Loucy (cell line): ENCODE data around the gene ARHGAP26.

Source experiments
- H2AFZ ChIP-seq: fragments of 200-600 bp; sonication (generic); 2 replicates; pipeline ENCODE4 v1.6.0; 2016; ENCODE audit warnings: antibody characterized with exemption, mild to moderate bottlenecking, low read length, moderate library complexity
- H3F3A ChIP-seq: fragments of 200-600 bp; 2 replicates; pipeline ENCODE4 v1.6.0; 2016; ENCODE audit warnings: antibody characterized with exemption, low read depth, mild to moderate bottlenecking
- H3K27me3 ChIP-seq: fragments of 200-600 bp; sonication (generic); 2 replicates; pipeline ENCODE4 v1.6.1; 2014; ENCODE audit warnings: low read length, mild to moderate bottlenecking; ENCODE audit not compliant: insufficient read depth, poor library complexity, severe bottlenecking
- H3K36me3 ChIP-seq: fragments of 200-600 bp; sonication (generic); 2 replicates; pipeline ENCODE4 v1.6.1; 2016; ENCODE audit warnings: low read length; ENCODE audit not compliant: insufficient read depth
- H3K4me1 ChIP-seq: fragments of 200-600 bp; sonication (generic); 2 replicates; pipeline ENCODE4 v1.5.1; 2014; ENCODE audit warnings: low read length, mild to moderate bottlenecking; ENCODE audit not compliant: insufficient read depth, poor library complexity, severe bottlenecking
- H3K4me2 ChIP-seq: fragments of 200-600 bp; sonication (generic); 2 replicates; pipeline ENCODE4 v1.6.0; 2014; ENCODE audit warnings: antibody characterized with exemption, low read length, low read depth, mild to moderate bottlenecking; ENCODE audit not compliant: poor library complexity, severe bottlenecking
- H3K4me3 ChIP-seq: fragments of 200-600 bp; sonication (generic); 2 replicates; pipeline ENCODE4 v1.5.1; 2014; ENCODE audit warnings: low read length, mild to moderate bottlenecking, mixed read lengths; ENCODE audit not compliant: poor library complexity, severe bottlenecking
- H3K79me2 ChIP-seq: fragments of 200-600 bp; sonication (generic); 2 replicates; pipeline ENCODE4 v1.6.1; 2014; ENCODE audit warnings: low read length; ENCODE audit not compliant: insufficient read depth
- H3K9ac ChIP-seq: fragments of 200-600 bp; sonication (generic); 2 replicates; pipeline ENCODE4 v1.6.0; 2014; ENCODE audit warnings: mild to moderate bottlenecking, low read depth, low read length, moderate library complexity; ENCODE audit not compliant: poor library complexity, severe bottlenecking
- H3K9me2 ChIP-seq: fragments of 200-600 bp; sonication (generic); replicated peaks from 2 replicates; pipeline ENCODE4 v1.6.1; 2016; ENCODE audit warnings: low read depth, low read length, mixed read lengths
- H3K9me3 ChIP-seq: fragments of 200-600 bp; sonication (generic); 2 replicates; pipeline ENCODE4 v1.6.1; 2014; ENCODE audit warnings: mild to moderate bottlenecking, antibody characterized with exemption, low read length, low read depth; ENCODE audit not compliant: insufficient read depth
- H4K20me1 ChIP-seq: fragments of 200-600 bp; sonication (generic); 2 replicates; pipeline ENCODE4 v1.6.0; 2014; ENCODE audit warnings: antibody characterized with exemption, low read length, mild to moderate bottlenecking; ENCODE audit not compliant: insufficient read depth, poor library complexity, severe bottlenecking
- EZH2phosphoT487 ChIP-seq: fragments of 200-600 bp; IDR thresholded peaks from 2 replicates; pipeline ENCODE4 v1.6.1; 2018; ENCODE audit warnings: antibody characterized with exemption, mild to moderate bottlenecking, moderate library complexity, borderline replicate concordance
- TF ChIP-seq, protein P1 (sequence below): fragments of 200-600 bp; sonication (generic); conservative IDR thresholded peaks from 2 replicates; pipeline ENCODE4 v1.5.1; 2014; ENCODE audit warnings: mild to moderate bottlenecking, antibody characterized with exemption, low read length

The ARHGAP26 gene

DNA sequence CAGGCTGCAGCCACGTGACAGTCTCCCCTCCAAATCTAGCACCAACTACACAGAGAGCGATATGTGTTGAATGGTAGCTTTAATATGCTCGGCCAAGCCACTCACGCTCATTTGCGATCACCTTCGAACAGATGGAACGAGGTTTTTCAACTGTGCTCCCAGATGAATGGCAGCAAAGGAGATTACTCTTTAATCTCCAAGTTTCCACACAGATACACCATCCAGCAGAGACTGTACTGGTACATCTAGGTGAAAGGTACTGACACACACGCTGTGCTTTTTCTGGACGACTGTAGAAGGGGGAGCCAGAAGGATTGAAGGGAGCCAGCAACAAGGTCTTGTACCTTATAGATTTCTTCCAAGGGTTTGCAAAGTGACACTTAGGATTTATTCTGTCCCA lies 369.4 kb downstream of the ARHGAP26 start:
- no peaks in the 10 kb centered on the region for H4K20me1 ChIP-seq
- no peaks in the 10 kb centered on the region for H3K27me3 ChIP-seq
- H3F3A ChIP-seq: no peaks in the 10 kb centered on the region
- H3K4me2 ChIP-seq: no peak overlapping the region
- no peaks in the 10 kb centered on the region for H3K9me3 ChIP-seq
- H2AFZ ChIP-seq: no peak overlapping the region
- H3K36me3 ChIP-seq: peaks cover 18% of the 10 kb centered on the region; the same call in 1 of the 2 replicates
- no peaks in the 10 kb centered on the region for H3K4me1 ChIP-seq
- no peak for TF ChIP-seq EZH2phosphoT487
- no peak overlapping the region for H3K4me3 ChIP-seq
- no peak overlapping the region for H3K9ac ChIP-seq
- H3K9me2 ChIP-seq: no peaks in the 10 kb centered on the region
- H3K79me2 ChIP-seq: no peaks in the 10 kb centered on the region

DNA sequence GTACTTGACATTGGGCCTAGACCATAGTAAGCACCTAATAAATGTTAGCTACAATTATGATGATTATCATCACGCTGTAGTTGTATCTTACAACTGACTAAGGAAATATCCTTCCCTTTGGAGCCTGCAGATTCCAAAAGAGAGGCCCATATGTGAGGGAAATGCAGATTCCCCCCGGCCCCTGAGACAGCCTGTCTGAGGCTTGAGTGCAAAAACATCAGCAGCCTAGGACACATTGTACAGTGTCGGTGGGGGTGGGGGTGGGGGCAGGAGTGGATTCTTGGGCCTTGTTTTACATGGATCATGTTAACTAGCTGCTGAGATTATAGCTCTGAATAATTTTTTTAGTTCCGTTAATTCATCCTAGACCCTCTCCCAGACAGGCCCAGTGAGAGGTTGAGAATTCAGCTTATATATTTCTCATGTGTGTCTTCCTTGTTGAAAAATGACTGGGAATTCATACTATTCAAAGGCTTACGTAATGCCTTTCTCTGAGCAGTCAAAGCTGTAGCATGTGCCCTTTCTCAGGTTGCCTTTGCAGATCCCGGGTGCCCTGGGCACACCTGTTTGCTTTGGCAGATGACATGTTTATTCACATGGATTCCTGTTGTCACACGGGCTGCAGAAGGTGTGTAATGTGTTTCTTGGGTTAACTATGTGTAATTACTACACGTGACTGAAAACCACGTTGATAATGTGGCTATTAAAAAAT lies 370.5 kb downstream of the ARHGAP26 start:
- Histone ChIP-seq H2AFZ (no peak overlapping the region), H3K9me3 (no peaks in the 10 kb centered on the region), H3F3A (no peaks in the 10 kb centered on the region), H3K36me3 (peaks cover 9% of the 10 kb centered on the region; the same call in 1 of the 2 replicates), H3K4me1 (no peaks in the 10 kb centered on the region), H3K4me2 (no peak overlapping the region), H4K20me1 (no peaks in the 10 kb centered on the region), H3K27me3 (no peaks in the 10 kb centered on the region), H3K79me2 (no peaks in the 10 kb centered on the region), H3K9me2 (no peaks in the 10 kb centered on the region), H3K4me3 (no peak overlapping the region), H3K9ac (no peak overlapping the region)
- no peak for TF ChIP-seq EZH2phosphoT487
- TF ChIP-seq, protein P1, sequence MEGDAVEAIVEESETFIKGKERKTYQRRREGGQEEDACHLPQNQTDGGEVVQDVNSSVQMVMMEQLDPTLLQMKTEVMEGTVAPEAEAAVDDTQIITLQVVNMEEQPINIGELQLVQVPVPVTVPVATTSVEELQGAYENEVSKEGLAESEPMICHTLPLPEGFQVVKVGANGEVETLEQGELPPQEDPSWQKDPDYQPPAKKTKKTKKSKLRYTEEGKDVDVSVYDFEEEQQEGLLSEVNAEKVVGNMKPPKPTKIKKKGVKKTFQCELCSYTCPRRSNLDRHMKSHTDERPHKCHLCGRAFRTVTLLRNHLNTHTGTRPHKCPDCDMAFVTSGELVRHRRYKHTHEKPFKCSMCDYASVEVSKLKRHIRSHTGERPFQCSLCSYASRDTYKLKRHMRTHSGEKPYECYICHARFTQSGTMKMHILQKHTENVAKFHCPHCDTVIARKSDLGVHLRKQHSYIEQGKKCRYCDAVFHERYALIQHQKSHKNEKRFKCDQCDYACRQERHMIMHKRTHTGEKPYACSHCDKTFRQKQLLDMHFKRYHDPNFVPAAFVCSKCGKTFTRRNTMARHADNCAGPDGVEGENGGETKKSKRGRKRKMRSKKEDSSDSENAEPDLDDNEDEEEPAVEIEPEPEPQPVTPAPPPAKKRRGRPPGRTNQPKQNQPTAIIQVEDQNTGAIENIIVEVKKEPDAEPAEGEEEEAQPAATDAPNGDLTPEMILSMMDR: no peak

DNA sequence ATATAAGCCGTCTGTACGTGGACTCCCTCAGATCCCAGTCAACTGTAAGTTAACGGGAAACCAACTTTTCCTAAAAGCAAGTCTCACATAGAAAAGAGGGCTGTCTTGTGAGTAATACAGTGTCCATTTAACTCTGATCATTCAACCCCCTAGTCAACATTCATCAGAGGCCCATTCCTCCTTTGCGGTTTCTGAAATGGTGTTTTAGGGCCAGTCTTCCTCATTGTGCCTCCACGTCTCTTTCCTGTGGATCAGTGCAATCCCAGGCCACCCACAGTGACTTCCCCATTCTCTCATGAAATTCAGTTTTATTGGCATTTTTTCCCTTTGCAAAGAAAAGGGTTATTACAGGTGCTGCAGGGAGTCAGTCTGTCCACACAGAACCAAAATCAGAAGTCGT lies 371.5 kb downstream of the ARHGAP26 start:
- peaks cover 6% of the 10 kb centered on the region; the same call in 1 of the 2 replicates for H3K36me3 ChIP-seq

More for the DNA sequence above, 371.5 kb downstream of the ARHGAP26 start:
- no peak overlapping the region for H2AFZ ChIP-seq
- H3K4me1 ChIP-seq: no peaks in the 10 kb centered on the region
- H3K4me2 ChIP-seq: no peak overlapping the region
- no peaks in the 10 kb centered on the region for H3K27me3 ChIP-seq
- no peaks in the 10 kb centered on the region for H3F3A ChIP-seq
- TF ChIP-seq, protein P1: no peak
- no peak for TF ChIP-seq EZH2phosphoT487
- H4K20me1 ChIP-seq: no peaks in the 10 kb centered on the region
- no peak overlapping the region for H3K4me3 ChIP-seq
- H3K9me3 ChIP-seq: no peaks in the 10 kb centered on the region
- H3K9me2 ChIP-seq: no peaks in the 10 kb centered on the region
- H3K79me2 ChIP-seq: no peaks in the 10 kb centered on the region
- H3K9ac ChIP-seq: no peak overlapping the region
